ENCODE results near the gene RAD51B.

- no peak for TF ChIP-seq CTCF (conservative IDR thresholded peaks at IDR 0.05 in 1 of 2, IDR thresholded peaks at IDR 0.05 in 1 of 2; ENCODE audit: low read depth in 1 of 2, low read length in 2 of 2)
- no peak for TF ChIP-seq EZH2 (IDR thresholded peaks at IDR 0.05; ENCODE audit: low read length, missing control alignments)
Measured at GRCh38 chr14:68060198-68060597, 240.6 kb downstream of the RAD51B start.
